CD4-positive, alpha-beta memory T cell (primary cell): ENCODE results near the gene APCDD1L. TPM values are rescaled to one million over a fixed set of nuclear protein-coding genes. Genes with fewer than 3 reads are reported as not detected.
A peak's percentile ranks its signal among the peaks of the same experiment; 100 is the strongest.
"Not testable (repeated sequence)": the region's sequence is repeated elsewhere in the genome, so short reads cannot be mapped to it uniquely, and the experiment has no call there.

Experiments
- CTCF ChIA-PET: fragments of 350-600 bp; sonication (Branson Sonifier 250); formaldehyde crosslinking; loops from one replicate; lab custom pipeline; 2021; ENCODE audit warnings: inconsistent platforms; ENCODE audit not compliant: partially characterized antibody; lab: Charles Lee
- POLR2A ChIA-PET: fragments of 350-600 bp; sonication (Branson Sonifier 250); formaldehyde crosslinking; loops from one replicate; lab custom pipeline; 2021; ENCODE audit not compliant: partially characterized antibody; lab: Charles Lee
- DNase-seq, 5 donors: peaks; one replicate each; pipeline versions ENCODE4 v3.0.0 to v3.0.0-alpha.2; 2020 to 2022; ENCODE audit warnings: mixed read lengths in 1 of 5
- H3K27ac ChIP-seq: one replicate; pipeline ENCODE4 v1.7.0; 2013; ENCODE audit warnings: low read depth, low read length
- H3K27me3 ChIP-seq: 2 replicates; pipeline ENCODE4 v1.7.0; 2013; ENCODE audit warnings: mild to moderate bottlenecking, low read length, moderate library complexity; ENCODE audit not compliant: insufficient read depth
- H3K36me3 ChIP-seq: 2 replicates; pipeline ENCODE4 v1.7.0; 2013; ENCODE audit warnings: mild to moderate bottlenecking, low read length, moderate library complexity; ENCODE audit not compliant: insufficient read depth
- H3K4me1 ChIP-seq: 2 replicates; pipeline ENCODE4 v1.7.0; 2013; ENCODE audit warnings: mild to moderate bottlenecking, low read length, moderate library complexity; ENCODE audit not compliant: insufficient read depth
- H3K4me3 ChIP-seq, 2 donors: one replicate each; pipeline ENCODE4 v1.7.0; 2013; ENCODE audit warnings: low read length in 2 of 2, mild to moderate bottlenecking in 1 of 2
- H3K9me3 ChIP-seq, 2 donors: one replicate each; pipeline ENCODE4 v1.7.0; 2013; ENCODE audit warnings: low read length in 2 of 2, control low read depth in 1 of 2; ENCODE audit not compliant: control insufficient read depth in 1 of 2
- H3K27ac Mint-ChIP-seq, 7 donors: one replicate each; pipeline ENCODE4 v1.8.0; 2020 to 2021; ENCODE audit warnings: mixed read lengths in 7 of 7, mild to moderate bottlenecking in 6 of 7, inconsistent platforms in 3 of 7, moderate library complexity in 3 of 7
- H3K27me3 Mint-ChIP-seq, 2 donors: one replicate each; pipeline ENCODE4 v1.8.0; 2020 to 2021; ENCODE audit warnings: mixed read lengths in 2 of 2
- H3K36me3 Mint-ChIP-seq, 2 donors: one replicate each; pipeline ENCODE4 v1.8.0; 2020 to 2021; ENCODE audit warnings: mixed read lengths in 2 of 2, inconsistent platforms in 1 of 2, mild to moderate bottlenecking in 1 of 2
- H3K4me1 Mint-ChIP-seq, 4 donors: one replicate each; pipeline ENCODE4 v1.8.0; 2020 to 2021; ENCODE audit warnings: mixed read lengths in 4 of 4, mild to moderate bottlenecking in 1 of 4
- H3K4me3 Mint-ChIP-seq, 8 donors: one replicate each; pipeline ENCODE4 v1.8.0; 2020 to 2021; ENCODE audit warnings: mixed read lengths in 8 of 8, mild to moderate bottlenecking in 7 of 8, moderate library complexity in 6 of 8, inconsistent platforms in 3 of 8
- H3K9me3 Mint-ChIP-seq, 8 donors: one replicate each; pipeline ENCODE4 v1.8.0; 2020 to 2021; ENCODE audit warnings: mixed read lengths in 8 of 8, mild to moderate bottlenecking in 5 of 8, inconsistent platforms in 3 of 8, moderate library complexity in 1 of 8
- intact Hi-C: fragments of 100-400 bp; cut with micrococcal nuclease; formaldehyde crosslinking; loops from one replicate; pipeline ENCODE4 v1.15.1; 2023
- polyA plus RNA-seq, 2 donors: library from polyadenylated mRNA; unstranded; fragments of 300-500 nt; fragmentation: Illumina TruSeq; gene quantifications; one replicate each; pipeline ENCODE4 v1.2.3, GENCODE V29; 2021
- total RNA-seq, 2 experiments: library from RNA; stranded (reverse); gene quantifications; one replicate each; pipeline ENCODE4 v1.2.3, GENCODE V29; 2021

The APCDD1L gene
- total and polyA plus RNA-seq, 4 experiments from 2014 or later = 0.11 TPM; not detected in 3

- no peaks in the 10 kb centered on the region for H3K36me3 ChIP-seq
- no peak overlapping the region for H3K4me3 Mint-ChIP-seq
- H3K27ac ChIP-seq = no peak overlapping the region
- no peaks in the 10 kb centered on the region for H3K36me3 Mint-ChIP-seq
- no peak overlapping the region for H3K27ac Mint-ChIP-seq
- DNase-seq = no peak
- H3K9me3 Mint-ChIP-seq = peaks cover 5 to 19% (median 10%) of the 10 kb centered on the region in 8 donors
- peaks cover 11 to 12% of the 10 kb centered on the region in 2 donors for H3K27me3 Mint-ChIP-seq
- peaks cover 2% of the 10 kb centered on the region for H3K27me3 ChIP-seq
- no peaks in the 10 kb centered on the region for H3K4me1 ChIP-seq
- H3K4me3 ChIP-seq = no peak overlapping the region
- H3K4me1 Mint-ChIP-seq = no peaks in the 10 kb centered on the region
- CTCF ChIA-PET = no interaction called here
- intact Hi-C loops = no loop called here
- POLR2A ChIA-PET = no interaction called here
- peaks cover 0 to 5% of the 10 kb centered on the region in 2 donors for H3K9me3 ChIP-seq
Measured at GRCh38 chr20:58542411-58543095, 27.4 kb upstream of the APCDD1L start.

GRCh38 chr20:58542034-58542410 is 26.8 kb upstream of the APCDD1L start:
- H3K4me3 Mint-ChIP-seq, H3K27me3 ChIP-seq, H3K27me3 Mint-ChIP-seq, H3K4me1 ChIP-seq, H3K36me3 ChIP-seq, CTCF ChIA-PET, H3K27ac ChIP-seq, H3K36me3 Mint-ChIP-seq, intact Hi-C loops, H3K9me3 ChIP-seq, POLR2A ChIA-PET, H3K4me1 Mint-ChIP-seq, H3K27ac Mint-ChIP-seq, H3K4me3 ChIP-seq, DNase-seq: not testable (repeated sequence)
- peaks cover 5 to 24% (median 12%) of the 10 kb centered on the region in 8 donors for H3K9me3 Mint-ChIP-seq

- Mint-ChIP-seq H3K9me3 (peaks cover 6 to 28% (median 16%) of the 10 kb centered on the region in 8 donors), H3K36me3 (no peaks in the 10 kb centered on the region), H3K27ac (no peak overlapping the region), H3K27me3 (peaks cover 7 to 8% of the 10 kb centered on the region in 2 donors), H3K4me1 (no peaks in the 10 kb centered on the region), H3K4me3 (no peak overlapping the region)
- Histone ChIP-seq H3K27me3 (no peaks in the 10 kb centered on the region), H3K27ac (no peak overlapping the region), H3K4me3 (no peak overlapping the region), H3K9me3 (peaks cover 0 to 5% of the 10 kb centered on the region in 2 donors), H3K36me3 (no peaks in the 10 kb centered on the region), H3K4me1 (no peaks in the 10 kb centered on the region)
- CTCF ChIA-PET = no interaction called here
- intact Hi-C loops = no loop called here
- POLR2A ChIA-PET = no interaction called here
- DNase-seq = no peak
Measured at GRCh38 chr20:58538752-58539151, 23.6 kb upstream of the APCDD1L start.

- Mint-ChIP-seq H3K4me3 (no peak overlapping the region), H3K36me3 (peaks cover 0 to 4% of the 10 kb centered on the region in 2 donors), H3K27ac (no peak overlapping the region), H3K27me3 (peaks cover 10 to 11% of the 10 kb centered on the region in 2 donors), H3K9me3 (peaks cover 6 to 37% (median 24%) of the 10 kb centered on the region in 8 donors), H3K4me1 (no peaks in the 10 kb centered on the region)
- CTCF ChIA-PET = no interaction called here
- Histone ChIP-seq H3K27me3 (no peaks in the 10 kb centered on the region), H3K9me3 (peaks cover 0 to 5% of the 10 kb centered on the region in 2 donors), H3K27ac (no peak overlapping the region), H3K36me3 (no peaks in the 10 kb centered on the region), H3K4me1 (no peaks in the 10 kb centered on the region), H3K4me3 (no peak overlapping the region)
- intact Hi-C loops = no loop called here
- DNase-seq = no peak
- POLR2A ChIA-PET = no interaction called here
Measured at GRCh38 chr20:58537831-58538230, 22.6 kb upstream of the APCDD1L start.

GRCh38 chr20:58536289-58536688 is 21.1 kb upstream of the APCDD1L start:
- Mint-ChIP-seq H3K27ac (no peak overlapping the region), H3K36me3 (peaks cover 0 to 18% of the 10 kb centered on the region in 2 donors), H3K27me3 (peaks cover 9 to 10% of the 10 kb centered on the region in 2 donors), H3K4me1 (no peaks in the 10 kb centered on the region), H3K9me3 (peaks cover 6 to 53% (median 39%) of the 10 kb centered on the region in 8 donors), H3K4me3 (no peak overlapping the region)
- H3K27me3 ChIP-seq = no peaks in the 10 kb centered on the region
- DNase-seq = no peak
- ChIA-PET POLR2A (no interaction called here), CTCF (no interaction called here)
- no peak overlapping the region for H3K4me3 ChIP-seq
- peaks cover 0 to 5% of the 10 kb centered on the region in 2 donors for H3K9me3 ChIP-seq
- H3K36me3 ChIP-seq = no peaks in the 10 kb centered on the region
- intact Hi-C loops = no loop called here
- no peak overlapping the region for H3K27ac ChIP-seq
- no peaks in the 10 kb centered on the region for H3K4me1 ChIP-seq

- Mint-ChIP-seq H3K36me3 (peaks cover 2 to 18% of the 10 kb centered on the region in 2 donors), H3K9me3 (peaks cover 0 to 63% (median 52%) of the 10 kb centered on the region in 8 donors), H3K4me3 (no peak overlapping the region), H3K27ac (no peak overlapping the region), H3K4me1 (no peaks in the 10 kb centered on the region), H3K27me3 (peaks cover 3 to 4% of the 10 kb centered on the region in 2 donors)
- ChIA-PET CTCF (no interaction called here), POLR2A (no interaction called here)
- no peak for DNase-seq
- no peaks in the 10 kb centered on the region for H3K36me3 ChIP-seq
- intact Hi-C loops = no loop called here
- no peak overlapping the region for H3K27ac ChIP-seq
- no peaks in the 10 kb centered on the region for H3K9me3 ChIP-seq
- no peak overlapping the region for H3K4me3 ChIP-seq
- H3K27me3 ChIP-seq = no peaks in the 10 kb centered on the region
- no peaks in the 10 kb centered on the region for H3K4me1 ChIP-seq
Measured at GRCh38 chr20:58531657-58532056, 16.5 kb upstream of the APCDD1L start.

GRCh38 chr20:58531063-58531462 is 15.9 kb upstream of the APCDD1L start:
- Mint-ChIP-seq H3K27ac (no peak overlapping the region), H3K27me3 (peaks cover 3 to 4% of the 10 kb centered on the region in 2 donors), H3K4me1 (no peaks in the 10 kb centered on the region), H3K36me3 (peaks cover 2 to 18% of the 10 kb centered on the region in 2 donors), H3K9me3 (peaks cover 0 to 63% (median 52%) of the 10 kb centered on the region in 8 donors), H3K4me3 (peak overlapping the region in 1 of 8 donors; percentile 58)
- no peak for DNase-seq
- H3K27me3 ChIP-seq = no peaks in the 10 kb centered on the region
- intact Hi-C loops = no loop called here
- H3K27ac ChIP-seq = no peak overlapping the region
- H3K9me3 ChIP-seq = no peaks in the 10 kb centered on the region
- ChIA-PET POLR2A (no interaction called here), CTCF (no interaction called here)
- H3K4me1 ChIP-seq = no peaks in the 10 kb centered on the region
- no peak overlapping the region for H3K4me3 ChIP-seq
- H3K36me3 ChIP-seq = no peaks in the 10 kb centered on the region
